Measurements from ENCODE around the gene TGFBR3.

Gene TGFBR3

GRCh38 chr1:91730801-91731732, 154.9 kb downstream of the TGFBR3 start:
- DNase-seq: no peak

- no peak for DNase-seq
Measured at GRCh38 chr1:91729621-91730358, 156.2 kb downstream of the TGFBR3 start.

- no peak for DNase-seq
Measured at GRCh38 chr1:91727763-91728162, 158.2 kb downstream of the TGFBR3 start.

- DNase-seq: no peak
Measured at GRCh38 chr1:91725989-91726721, 159.8 kb downstream of the TGFBR3 start.

DNA sequence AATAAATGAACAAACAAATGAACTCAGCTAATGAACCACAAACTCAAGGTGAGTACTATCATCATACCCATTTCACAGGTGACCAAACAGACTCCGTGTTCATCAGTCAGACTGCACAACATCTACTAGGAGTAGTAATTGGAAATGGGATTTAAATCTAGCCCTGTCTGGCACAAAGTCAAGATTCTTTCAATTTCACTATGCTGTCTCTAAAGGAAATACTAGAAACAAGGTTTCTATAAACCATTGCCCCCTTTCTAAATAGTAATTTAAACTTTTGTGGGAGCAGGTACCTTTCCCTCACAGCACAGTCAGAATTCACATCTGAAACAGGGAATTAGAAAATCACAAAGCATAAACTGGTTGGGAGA, 160.3 kb downstream of the TGFBR3 start:
- DNase-seq: no peak

DNA sequence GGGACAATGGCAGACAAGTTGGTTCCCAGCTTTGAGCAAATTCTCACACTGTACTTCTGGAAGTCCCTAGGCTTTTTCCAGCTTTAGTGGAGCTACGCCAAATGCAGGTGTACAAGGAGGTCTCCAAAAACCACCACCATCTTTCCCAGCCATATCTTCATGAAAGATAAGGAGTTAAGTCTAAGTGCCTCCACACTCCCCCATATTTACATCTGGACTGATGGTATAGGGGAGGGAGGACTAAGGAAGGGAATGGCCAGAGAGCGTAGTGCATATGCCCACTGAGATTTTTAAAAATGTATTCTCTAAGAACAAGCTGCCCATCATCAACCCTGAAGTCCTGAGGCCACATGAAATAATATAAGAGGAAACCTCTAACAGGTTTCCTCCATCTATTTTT, 161.3 kb downstream of the TGFBR3 start:
- no peak for DNase-seq

- no peak for DNase-seq
Measured at GRCh38 chr1:91724231-91724630, 161.7 kb downstream of the TGFBR3 start.

- DNase-seq: no peak
Measured at GRCh38 chr1:91720044-91720443, 165.9 kb downstream of the TGFBR3 start.

DNA sequence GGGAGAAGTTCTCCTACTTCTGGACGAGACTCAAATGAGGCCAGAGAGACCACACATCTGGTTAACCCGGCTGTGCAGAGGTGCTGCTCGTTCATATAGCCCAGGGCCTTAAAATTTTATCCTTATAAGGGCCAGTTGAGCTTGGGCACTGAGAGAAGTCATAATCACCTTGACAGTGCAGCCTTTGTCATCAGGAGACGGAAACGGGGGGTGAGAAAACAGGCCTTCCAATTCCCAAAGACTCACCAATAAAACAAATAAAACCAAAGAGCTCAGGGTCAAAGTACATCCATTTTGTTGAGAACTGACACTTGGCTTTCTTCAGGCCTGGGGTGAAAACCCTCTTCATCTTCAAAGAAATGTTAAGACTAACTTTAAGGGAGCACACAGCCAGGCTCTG, 167.1 kb downstream of the TGFBR3 start:
- no peak for DNase-seq

DNA sequence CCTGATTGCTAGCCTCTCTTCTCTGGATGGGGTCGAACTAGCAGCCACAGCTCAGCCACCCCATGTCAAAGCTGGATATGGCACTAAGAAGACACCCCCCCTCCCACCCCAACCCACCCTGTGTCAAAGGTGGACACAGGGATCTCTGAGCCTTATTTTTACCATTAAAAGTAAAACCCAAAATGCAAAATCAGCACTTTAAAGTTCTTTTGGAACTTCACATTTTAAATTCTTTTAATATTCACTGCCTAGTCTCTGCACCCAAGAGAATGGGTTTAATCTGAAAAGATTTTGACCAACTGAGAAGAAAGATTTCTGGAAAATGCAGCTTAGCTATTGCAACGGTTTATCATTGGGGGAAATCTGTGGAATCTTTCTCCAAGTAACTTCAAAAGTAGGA, 167.6 kb downstream of the TGFBR3 start:
- no peak for DNase-seq

- no peak for DNase-seq
Measured at GRCh38 chr1:91717839-91718238, 168.1 kb downstream of the TGFBR3 start.

DNA sequence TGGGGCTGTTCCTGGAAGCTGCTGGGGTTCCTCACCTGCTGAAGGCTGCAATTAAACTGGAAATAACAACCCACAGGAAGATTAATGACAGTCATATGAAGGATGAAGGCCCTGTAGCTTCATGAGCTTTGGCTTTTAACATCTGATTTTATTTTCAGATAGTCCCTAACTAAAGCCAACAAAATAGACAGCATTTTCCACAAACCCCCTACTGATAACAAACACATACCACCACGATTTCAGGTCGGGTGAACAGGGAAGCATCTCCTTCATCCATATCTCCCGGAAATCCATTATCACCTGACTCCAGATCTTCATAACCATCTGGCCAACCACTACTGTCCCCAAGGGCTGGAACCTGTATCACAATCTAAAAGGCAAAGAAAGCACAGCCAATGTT, 169.6 kb downstream of the TGFBR3 start:
- DNase-seq: no peak

GRCh38 chr1:91715416-91716000, 170.4 kb downstream of the TGFBR3 start:
- DNase-seq: no peak

DNA sequence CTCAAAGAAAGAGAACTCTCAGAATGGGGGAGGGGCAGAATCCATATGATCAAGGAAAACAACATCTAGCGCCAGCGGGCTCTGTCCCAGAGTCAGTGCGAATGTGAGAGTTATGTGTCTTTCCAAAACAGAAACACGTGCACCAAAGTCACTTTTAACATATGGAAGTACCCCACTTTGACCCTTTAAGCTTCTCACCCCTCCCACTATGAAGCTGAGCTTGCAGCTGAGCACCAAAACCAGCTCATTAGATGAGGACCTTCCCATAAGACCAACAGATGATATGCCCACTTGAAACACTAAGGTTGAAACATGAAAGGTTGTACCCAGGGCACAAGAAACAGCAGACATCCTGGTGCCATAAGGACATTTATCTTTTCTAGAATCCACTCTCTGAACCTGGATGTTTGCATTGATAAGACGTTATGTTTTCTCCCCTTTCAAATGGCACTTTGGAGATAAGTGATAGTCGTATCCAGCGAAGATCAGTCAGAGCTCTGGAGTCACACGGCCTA, 171.0 kb downstream of the TGFBR3 start:
- DNase-seq: no peak

DNA sequence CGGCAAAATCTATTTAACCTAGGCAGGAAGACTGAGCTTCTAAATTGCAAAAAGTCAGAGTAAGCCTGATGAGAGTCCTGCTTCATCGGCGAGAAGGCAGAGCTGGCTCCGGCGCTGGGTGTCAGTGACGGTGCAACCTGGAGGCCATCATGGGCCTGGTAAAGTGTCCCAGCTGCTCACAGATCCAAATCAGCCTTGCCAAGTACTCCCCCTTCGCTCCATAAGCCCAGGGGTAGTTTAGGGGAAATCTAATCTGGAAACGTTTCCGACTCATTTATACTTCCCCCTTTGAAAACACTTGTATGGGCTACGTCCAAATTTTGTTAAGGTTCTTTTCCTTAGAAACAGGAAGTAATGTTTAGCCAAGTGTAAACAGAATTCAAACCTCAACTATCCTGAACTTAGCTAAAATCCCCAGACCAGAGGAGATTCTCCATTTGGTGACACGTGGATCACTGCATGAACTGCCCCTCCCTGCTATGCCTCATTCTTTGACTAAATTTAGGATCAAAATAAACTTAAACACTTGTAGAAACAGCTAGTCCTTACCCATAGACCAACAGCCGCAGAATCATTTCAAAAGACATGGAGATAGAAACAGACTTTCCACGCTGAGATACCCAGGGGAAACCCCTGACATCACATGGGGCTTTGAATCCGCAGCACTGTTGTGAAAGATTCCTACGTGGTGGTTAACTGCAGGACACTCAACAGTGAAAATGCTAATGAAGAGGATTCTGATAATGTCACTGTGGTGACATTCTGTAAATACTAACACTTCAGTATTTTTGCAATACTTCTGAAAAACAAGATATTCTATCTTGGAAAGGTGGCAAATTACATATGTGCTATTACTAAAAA, 172.7 kb downstream of the TGFBR3 start:
- no peak for DNase-seq

- DNase-seq: no peak
Measured at GRCh38 chr1:91712393-91712792, 173.6 kb downstream of the TGFBR3 start.

DNA sequence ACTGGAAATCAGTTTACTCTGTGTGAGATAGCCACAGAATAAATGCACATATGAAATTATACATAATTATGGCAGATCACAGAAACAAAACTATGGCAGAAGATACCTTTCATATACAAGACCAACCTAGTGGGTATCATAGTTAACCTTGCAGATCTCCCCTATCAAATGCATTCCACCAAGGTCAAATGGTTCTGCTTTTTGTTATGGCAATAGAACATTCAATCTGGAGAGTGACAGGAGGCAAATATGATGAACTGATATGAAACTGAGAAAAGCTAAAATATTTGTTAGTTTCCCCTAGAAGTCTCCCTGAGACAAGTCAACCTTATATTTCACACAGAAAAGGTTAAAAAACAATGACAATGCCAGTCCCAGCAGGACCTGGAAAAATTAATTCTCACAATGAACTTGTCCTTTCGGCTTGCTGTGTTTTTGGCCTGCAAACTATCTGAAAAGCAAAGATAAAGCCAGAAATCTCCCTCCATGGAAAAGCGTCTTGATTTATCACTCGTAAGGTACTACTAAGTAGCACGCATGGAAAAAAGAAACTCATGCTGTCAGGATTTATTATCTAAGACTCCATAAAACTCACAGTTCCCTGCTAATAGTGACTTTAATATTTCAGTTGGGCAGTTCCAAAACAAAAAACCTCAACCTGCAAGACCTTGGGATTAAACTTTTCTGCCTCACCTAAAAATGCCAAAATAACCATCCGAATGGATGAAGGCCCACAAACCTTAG, 174.3 kb downstream of the TGFBR3 start:
- no peak for DNase-seq

DNA sequence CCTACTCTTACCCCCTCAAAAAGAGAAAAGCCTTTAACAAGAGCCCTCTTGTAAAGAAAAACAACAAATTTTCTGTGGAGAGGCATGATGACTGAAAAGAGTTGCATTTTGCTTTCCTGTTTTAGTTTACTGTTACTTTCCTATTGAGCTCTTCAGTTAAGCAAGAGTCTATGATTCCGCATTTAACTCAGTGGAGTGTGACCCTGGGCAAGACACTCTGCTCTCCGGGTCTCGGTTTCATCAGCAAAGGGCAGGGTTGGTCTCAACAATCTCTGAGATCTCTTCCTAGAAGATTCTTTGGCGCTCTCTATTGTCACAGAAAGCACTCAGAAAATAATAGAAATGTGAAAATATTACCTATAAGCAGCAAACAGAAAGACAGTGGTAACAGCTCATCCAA, 175.7 kb downstream of the TGFBR3 start:
- no peak for DNase-seq

DNA sequence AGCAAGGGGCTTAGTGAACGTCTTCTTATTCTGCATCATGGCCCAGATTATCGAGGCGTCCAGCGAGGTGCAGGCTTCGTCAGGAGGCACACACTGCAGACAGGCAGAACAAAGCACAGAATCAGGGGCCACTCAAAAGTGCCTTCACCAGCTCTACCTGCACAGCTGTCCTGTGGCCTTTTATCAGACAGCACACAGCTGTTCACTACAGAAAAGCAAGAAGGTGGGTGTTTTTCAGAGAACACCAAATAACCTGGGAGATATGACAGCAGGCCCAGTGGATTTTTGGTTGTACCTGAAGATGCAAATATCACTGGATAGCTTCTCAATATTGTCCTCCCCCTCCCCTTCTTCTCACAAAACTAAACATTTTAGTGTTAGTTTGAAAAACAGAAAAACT, 177.3 kb downstream of the TGFBR3 start:
- DNase-seq: no peak

DNA sequence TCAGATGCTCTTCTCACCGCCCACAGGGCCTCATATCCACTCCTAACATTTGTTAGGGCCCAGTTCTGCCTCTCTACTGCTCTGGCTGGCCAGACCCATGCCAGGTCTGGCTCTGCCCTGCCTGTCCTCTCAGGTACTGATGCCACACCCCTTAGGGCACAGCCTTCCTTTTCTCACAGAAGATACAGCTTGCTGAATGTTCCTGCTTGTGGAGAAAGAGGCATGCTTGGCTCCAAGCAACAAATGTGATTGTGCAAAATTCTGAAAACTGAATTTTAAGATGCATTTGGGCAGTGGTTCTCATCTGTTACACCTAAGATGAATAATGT, 178.1 kb downstream of the TGFBR3 start:
- DNase-seq: no peak
